ENCODE data around the gene HIPK2.

HIPK2 gene

GRCh38 chr7:139645572-139646523, 131.9 kb downstream of the HIPK2 start:
- peak; percentile 79 for DNase-seq

- no peak for DNase-seq
These were observed 133.7 kb downstream of the HIPK2 start for GRCh38 chr7:139643951-139644585.

- no peak for DNase-seq
These were observed 135.5 kb downstream of the HIPK2 start for GRCh38 chr7:139642283-139642682.

GRCh38 chr7:139641337-139641992, 136.3 kb downstream of the HIPK2 start:
- DNase-seq = no peak

- no peak for DNase-seq
These were observed 137.1 kb downstream of the HIPK2 start for GRCh38 chr7:139640681-139641080.

GRCh38 chr7:139639563-139639962, 138.2 kb downstream of the HIPK2 start:
- no peak for DNase-seq

GRCh38 chr7:139635526-139636302, 142.1 kb downstream of the HIPK2 start:
- DNase-seq = peak; percentile 80

- no peak for DNase-seq
These were observed 143.7 kb downstream of the HIPK2 start for GRCh38 chr7:139634087-139634486.

- DNase-seq = no peak
These were observed 146.2 kb downstream of the HIPK2 start for GRCh38 chr7:139631520-139632031.

GRCh38 chr7:139630643-139631519, 146.9 kb downstream of the HIPK2 start:
- no peak for DNase-seq

GRCh38 chr7:139629392-139630082, 148.3 kb downstream of the HIPK2 start:
- DNase-seq = no peak

- no peak for DNase-seq
These were observed 150.0 kb downstream of the HIPK2 start for GRCh38 chr7:139627831-139628230.

- no peak for DNase-seq
These were observed 151.0 kb downstream of the HIPK2 start for GRCh38 chr7:139626817-139627216.

GRCh38 chr7:139623518-139623917, 154.3 kb downstream of the HIPK2 start:
- no peak for DNase-seq

- DNase-seq = peak; percentile 67
These were observed 157.0 kb downstream of the HIPK2 start for GRCh38 chr7:139620676-139621344.

- DNase-seq = no peak
These were observed 158.5 kb downstream of the HIPK2 start for GRCh38 chr7:139619367-139619657.

- DNase-seq = peak; percentile 39
These were observed 159.1 kb downstream of the HIPK2 start for GRCh38 chr7:139618482-139619366.

GRCh38 chr7:139617074-139617473, 160.7 kb downstream of the HIPK2 start:
- no peak for DNase-seq

GRCh38 chr7:139614886-139615285, 162.9 kb downstream of the HIPK2 start:
- DNase-seq = no peak

Measured in stimulated activated CD4-positive, alpha-beta T cell treated with anti-CD3 and anti-CD28 coated beads, Interleukin-1b, Interleukin-23, amount 100 ng/mL, for 48 hours (primary cell).